CD4-positive, alpha-beta T cell (primary cell): Measurements from ENCODE around the gene UNC13C. TPM values are rescaled to one million over a fixed set of nuclear protein-coding genes. Genes with fewer than 3 reads are reported as not detected.

Experiments used
- ATAC-seq: fragments of 200-7000 bp; cut with Tn5 transposase; one replicate; pipeline ENCODE4 v1.10.0; 2022; ENCODE audit warnings: mild to moderate bottlenecking; ENCODE audit not compliant: poor library complexity
- CTCF ChIA-PET: fragments of 350-600 bp; sonication (Branson Sonifier 250); formaldehyde crosslinking; loops from one replicate; lab custom pipeline; 2021; ENCODE audit warnings: antibody characterized with exemption, inconsistent platforms; lab: Charles Lee
- POLR2A ChIA-PET: fragments of 350-600 bp; sonication (Branson Sonifier 250); formaldehyde crosslinking; loops from one replicate; lab custom pipeline; 2021; ENCODE audit warnings: antibody characterized with exemption, inconsistent platforms; lab: Charles Lee
- DNase-seq, 14 experiments: peaks; one replicate each; pipeline ENCODE4 v3.0.0-alpha.2; 2013 to 2020; ENCODE audit warnings: mixed read lengths in 2 of 14
- H3K27ac ChIP-seq, 2 donors: one replicate each; pipeline versions ENCODE4 v1.5.1 to v1.7.0; 2013; ENCODE audit warnings: low read length in 2 of 2, low read depth in 1 of 2, mild to moderate bottlenecking in 1 of 2
- H3K27me3 ChIP-seq, 2 experiments: 1 replicate in 1 of 2; 2 replicates in 1 of 2; pipeline versions ENCODE4 v1.6.1 to v1.7.0; 2013; ENCODE audit warnings: low read length in 2 of 2, control low read depth in 1 of 2, mild to moderate bottlenecking in 1 of 2, moderate library complexity in 1 of 2; ENCODE audit not compliant: insufficient read depth in 2 of 2, control insufficient read depth in 1 of 2
- H3K36me3 ChIP-seq: one replicate; pipeline ENCODE4 v1.6.1; 2013; ENCODE audit warnings: low read length, control low read depth; ENCODE audit not compliant: insufficient read depth
- H3K4me1 ChIP-seq: one replicate; pipeline ENCODE4 v1.6.1; 2013; ENCODE audit warnings: low read length, control low read depth; ENCODE audit not compliant: insufficient read depth
- H3K4me3 ChIP-seq: one replicate; pipeline ENCODE4 v1.5.1; 2013; ENCODE audit warnings: mild to moderate bottlenecking, low read length, moderate library complexity
- H3K9me3 ChIP-seq, 2 experiments: 1 replicate in 1 of 2; 2 replicates in 1 of 2; pipeline versions ENCODE4 v1.6.1 to v1.7.0; 2013; ENCODE audit warnings: low read length in 2 of 2, mild to moderate bottlenecking in 2 of 2, control low read depth in 1 of 2, moderate library complexity in 1 of 2; ENCODE audit not compliant: control insufficient read depth in 1 of 2, insufficient read depth in 1 of 2
- H3K27ac Mint-ChIP-seq: one replicate; pipeline ENCODE4 v1.8.0; 2020; ENCODE audit warnings: mixed read lengths
- H3K27me3 Mint-ChIP-seq: one replicate; pipeline ENCODE4 v1.8.0; 2021; ENCODE audit warnings: mixed read lengths
- H3K36me3 Mint-ChIP-seq: one replicate; pipeline ENCODE4 v1.8.0; 2021; ENCODE audit warnings: low read depth, mixed read lengths
- H3K4me1 Mint-ChIP-seq: one replicate; pipeline ENCODE4 v1.8.0; 2021; ENCODE audit warnings: low read depth, mixed read lengths
- H3K4me3 Mint-ChIP-seq: one replicate; pipeline ENCODE4 v1.8.0; 2020; ENCODE audit warnings: mild to moderate bottlenecking, mixed read lengths
- H3K9me3 Mint-ChIP-seq: one replicate; pipeline ENCODE4 v1.8.0; 2020; ENCODE audit warnings: mixed read lengths
- intact Hi-C, 2 experiments: fragments of 100-400 bp; cut with DNase I in 1 of 2; cut with micrococcal nuclease in 1 of 2; formaldehyde crosslinking; loops; one replicate each; pipeline versions ENCODE4 v1.15.1 to v1.9.0; 2023 to 2025; cut with DNase I, micrococcal nuclease
- total RNA-seq, 174 experiments: library from RNA in 2 of 174; stranded (reverse) in 2 of 174; gene quantifications; one replicate each; pipeline ENCODE4 v1.2.3 and lab custom pipeline; 2021 to 2026
- TF ChIP-seq, protein P1 (sequence below): fragments of 200-600 bp; IDR thresholded peaks from one replicate; pipeline ENCODE4 v1.8.0; 2022; ENCODE audit warnings: antibody characterized with exemption, mild to moderate bottlenecking

Gene UNC13C
- total RNA-seq, 2 experiments from 2014 or later, result not detected

DNA sequence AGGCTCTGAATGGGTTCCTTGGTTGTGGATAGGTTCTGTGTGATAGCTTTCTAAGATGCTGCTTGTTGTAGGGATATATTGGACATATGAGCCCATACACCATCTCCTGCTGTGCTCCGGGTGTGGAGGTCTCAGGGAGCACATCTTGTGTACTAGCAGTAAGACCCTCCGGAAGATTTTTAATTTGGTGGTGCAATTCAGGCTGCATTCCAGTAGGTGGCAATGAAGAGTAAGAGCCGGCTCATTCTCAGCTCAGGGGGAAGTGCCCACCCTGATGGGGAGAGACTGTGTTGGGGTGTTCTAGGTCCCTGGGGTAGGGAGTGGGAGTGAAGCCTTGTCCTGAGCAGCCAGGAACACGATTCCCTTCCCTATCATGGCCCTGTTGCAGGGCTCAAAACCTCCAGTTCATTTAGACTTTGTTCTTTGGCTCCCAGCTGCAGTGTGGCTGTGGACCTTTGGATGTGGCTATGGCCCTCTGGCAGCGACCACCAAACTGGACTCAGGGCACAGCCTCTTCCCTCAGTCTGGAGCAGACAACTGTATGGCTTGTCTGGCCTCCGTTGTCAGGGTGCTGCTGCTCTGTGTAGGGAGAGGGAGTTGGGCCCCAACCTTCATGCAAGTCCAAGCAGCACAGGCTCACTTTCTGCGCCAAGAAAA lies 104.7 kb downstream of the UNC13C start:
- no peaks in the 10 kb centered on the region for H3K36me3 Mint-ChIP-seq
- H3K4me1 ChIP-seq, result no peaks in the 10 kb centered on the region
- H3K27me3 Mint-ChIP-seq, result peaks cover 14% of the 10 kb centered on the region
- H3K9me3 ChIP-seq, result no peaks in the 10 kb centered on the region
- ATAC-seq (no peak), DNase-seq (peak in 3 of 14 experiments; percentile 6 to 8 (median 6))
- POLR2A ChIA-PET, result no interaction called here
- H3K4me3 ChIP-seq, result no peak overlapping the region
- no peak overlapping the region for H3K27ac Mint-ChIP-seq
- CTCF ChIA-PET, result no interaction called here
- H3K4me3 Mint-ChIP-seq, result no peak overlapping the region
- no peaks in the 10 kb centered on the region for H3K36me3 ChIP-seq
- H3K9me3 Mint-ChIP-seq, result no peaks in the 10 kb centered on the region
- no peak overlapping the region for H3K27ac ChIP-seq
- H3K27me3 ChIP-seq, result no peaks in the 10 kb centered on the region
- TF ChIP-seq, protein P1, sequence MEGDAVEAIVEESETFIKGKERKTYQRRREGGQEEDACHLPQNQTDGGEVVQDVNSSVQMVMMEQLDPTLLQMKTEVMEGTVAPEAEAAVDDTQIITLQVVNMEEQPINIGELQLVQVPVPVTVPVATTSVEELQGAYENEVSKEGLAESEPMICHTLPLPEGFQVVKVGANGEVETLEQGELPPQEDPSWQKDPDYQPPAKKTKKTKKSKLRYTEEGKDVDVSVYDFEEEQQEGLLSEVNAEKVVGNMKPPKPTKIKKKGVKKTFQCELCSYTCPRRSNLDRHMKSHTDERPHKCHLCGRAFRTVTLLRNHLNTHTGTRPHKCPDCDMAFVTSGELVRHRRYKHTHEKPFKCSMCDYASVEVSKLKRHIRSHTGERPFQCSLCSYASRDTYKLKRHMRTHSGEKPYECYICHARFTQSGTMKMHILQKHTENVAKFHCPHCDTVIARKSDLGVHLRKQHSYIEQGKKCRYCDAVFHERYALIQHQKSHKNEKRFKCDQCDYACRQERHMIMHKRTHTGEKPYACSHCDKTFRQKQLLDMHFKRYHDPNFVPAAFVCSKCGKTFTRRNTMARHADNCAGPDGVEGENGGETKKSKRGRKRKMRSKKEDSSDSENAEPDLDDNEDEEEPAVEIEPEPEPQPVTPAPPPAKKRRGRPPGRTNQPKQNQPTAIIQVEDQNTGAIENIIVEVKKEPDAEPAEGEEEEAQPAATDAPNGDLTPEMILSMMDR, result no peak
- intact Hi-C loops, result loop anchor here in 1 of 2 experiments (10.0 kb wide), 1 partner anchor 1212 kb away; no protein-coding TSS in a partner anchor
- H3K4me1 Mint-ChIP-seq, result no peaks in the 10 kb centered on the region

DNA sequence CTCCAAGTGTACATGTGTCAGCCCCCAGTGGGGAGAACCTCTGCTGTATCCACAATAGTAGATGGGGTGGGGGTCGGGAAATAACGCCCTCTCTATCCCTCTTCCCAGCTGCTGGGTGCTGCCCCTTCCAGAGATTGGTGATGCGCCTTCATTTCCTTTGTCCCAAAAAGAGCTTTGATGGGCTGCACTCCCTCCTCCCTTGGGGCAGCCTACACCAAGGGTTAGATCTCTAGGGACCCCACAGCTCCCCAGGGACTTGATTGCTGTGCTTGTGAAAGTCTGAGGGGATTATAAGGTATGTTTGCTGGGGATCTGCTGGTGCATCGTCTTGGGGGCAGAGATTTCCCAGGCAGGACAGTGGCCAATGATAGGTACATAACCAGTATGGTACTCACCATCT lies 105.3 kb downstream of the UNC13C start:
- H3K9me3 ChIP-seq, result no peaks in the 10 kb centered on the region
- ChIA-PET POLR2A (no interaction called here), CTCF (no interaction called here)
- no peak for DNase-seq
- no peaks in the 10 kb centered on the region for H3K27me3 ChIP-seq
- no peak overlapping the region for H3K4me3 Mint-ChIP-seq
- H3K36me3 ChIP-seq, result no peaks in the 10 kb centered on the region
- intact Hi-C loops, result loop anchor here in 1 of 2 experiments (10.0 kb wide), 1 partner anchor 1211 kb away; no protein-coding TSS in a partner anchor
- no peaks in the 10 kb centered on the region for H3K4me1 Mint-ChIP-seq
- ATAC-seq, result no peak
- no peaks in the 10 kb centered on the region for H3K36me3 Mint-ChIP-seq
- H3K27me3 Mint-ChIP-seq, result peaks cover 14% of the 10 kb centered on the region
- H3K4me3 ChIP-seq, result no peak overlapping the region
- H3K9me3 Mint-ChIP-seq, result no peaks in the 10 kb centered on the region
- TF ChIP-seq, protein P1, result no peak
- no peak overlapping the region for H3K27ac ChIP-seq
- H3K27ac Mint-ChIP-seq, result no peak overlapping the region
- H3K4me1 ChIP-seq, result no peaks in the 10 kb centered on the region

DNA sequence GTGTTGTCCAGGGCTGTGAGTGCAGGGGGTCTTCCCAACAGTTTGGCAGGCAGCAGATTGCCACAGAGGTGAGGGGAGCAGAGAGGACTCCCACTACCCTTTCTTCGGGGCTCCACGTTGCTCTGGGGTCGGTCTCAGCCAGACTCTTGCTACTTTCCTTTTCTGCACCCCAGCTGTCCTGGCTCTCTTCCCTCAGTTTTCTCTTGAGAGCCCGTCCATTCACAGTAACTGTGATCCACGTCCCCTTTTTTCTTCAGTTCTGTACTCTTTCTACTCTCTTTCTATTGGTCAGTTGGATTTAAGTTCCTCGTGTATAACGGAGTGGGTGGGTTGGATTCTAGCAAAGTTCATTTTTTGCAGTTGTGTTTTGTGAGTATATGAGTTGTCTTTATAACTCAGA lies 105.8 kb downstream of the UNC13C start:
- DNase-seq (no peak), ATAC-seq (no peak)
- Mint-ChIP-seq H3K36me3 (no peaks in the 10 kb centered on the region), H3K27ac (no peak overlapping the region), H3K4me3 (no peak overlapping the region), H3K4me1 (no peaks in the 10 kb centered on the region), H3K27me3 (peaks cover 14% of the 10 kb centered on the region), H3K9me3 (no peaks in the 10 kb centered on the region)
- no peaks in the 10 kb centered on the region for H3K36me3 ChIP-seq
- H3K9me3 ChIP-seq, result no peaks in the 10 kb centered on the region
- TF ChIP-seq, protein P1, result no peak
- H3K4me3 ChIP-seq, result no peak overlapping the region
- CTCF ChIA-PET, result no interaction called here
- no peaks in the 10 kb centered on the region for H3K4me1 ChIP-seq
- intact Hi-C loops, result loop anchor here in 1 of 2 experiments (10.0 kb wide), 1 partner anchor 1211 kb away; no protein-coding TSS in a partner anchor
- H3K27ac ChIP-seq, result no peak overlapping the region
- POLR2A ChIA-PET, result no interaction called here
- H3K27me3 ChIP-seq, result no peaks in the 10 kb centered on the region
